Natural killer cell (primary cell): ENCODE measurements around the gene ING3. TPM values are rescaled to one million over a fixed set of nuclear protein-coding genes. Genes with fewer than 3 reads are reported as not detected.

ENCODE experiments used
- ATAC-seq, 3 donors: fragments of 150-1000 bp in 2 of 3; fragments of 200-7000 bp in 1 of 3; cut with Tn5 transposase; 1 replicate in 1 of 3; 2 replicates in 2 of 3; pipeline ENCODE4 v1.10.0; 2021; ENCODE audit warnings: mild to moderate bottlenecking in 2 of 3, moderate library complexity in 2 of 3
- DNase-seq, 2 donors: peaks; one replicate each; pipeline versions ENCODE4 v3.0.0 to v3.0.0-alpha.2; 2013 to 2021; ENCODE audit warnings: mixed read lengths in 1 of 2
- H3K27ac ChIP-seq: one replicate; pipeline ENCODE4 v1.5.1; 2013; ENCODE audit warnings: mild to moderate bottlenecking, low read length
- H3K27me3 ChIP-seq: one replicate; pipeline ENCODE4 v1.6.1; 2013; ENCODE audit warnings: low read length; ENCODE audit not compliant: control insufficient read depth, insufficient read depth
- H3K36me3 ChIP-seq: one replicate; pipeline ENCODE4 v1.6.1; 2013; ENCODE audit warnings: low read length; ENCODE audit not compliant: control insufficient read depth, insufficient read depth
- H3K4me1 ChIP-seq: one replicate; pipeline ENCODE4 v1.6.1; 2013; ENCODE audit warnings: low read length; ENCODE audit not compliant: control insufficient read depth, insufficient read depth
- H3K4me3 ChIP-seq: one replicate; pipeline ENCODE4 v1.5.1; 2013; ENCODE audit warnings: low read length
- H3K9me3 ChIP-seq: one replicate; pipeline ENCODE4 v1.6.1; 2013; ENCODE audit warnings: low read length; ENCODE audit not compliant: control insufficient read depth, insufficient read depth
- H3K27ac Mint-ChIP-seq, 2 donors: one replicate each; pipeline ENCODE4 v1.8.0; 2022; ENCODE audit warnings: mild to moderate bottlenecking in 2 of 2, mixed read lengths in 2 of 2, moderate library complexity in 1 of 2
- H3K27me3 Mint-ChIP-seq, 2 donors: one replicate each; pipeline ENCODE4 v1.8.0; 2022; ENCODE audit warnings: low read depth in 2 of 2, mixed read lengths in 2 of 2
- H3K36me3 Mint-ChIP-seq: one replicate; pipeline ENCODE4 v1.8.0; 2022; ENCODE audit warnings: mixed read lengths
- H3K4me1 Mint-ChIP-seq, 2 donors: one replicate each; pipeline ENCODE4 v1.8.0; 2022; ENCODE audit warnings: mixed read lengths in 2 of 2
- H3K4me3 Mint-ChIP-seq: one replicate; pipeline ENCODE4 v1.8.0; 2022; ENCODE audit warnings: mild to moderate bottlenecking, moderate library complexity, mixed read lengths
- H3K9me3 Mint-ChIP-seq, 2 donors: one replicate each; pipeline ENCODE4 v1.8.0; 2022; ENCODE audit warnings: mixed read lengths in 2 of 2
- CTCF ChIP-seq: fragments of 200-600 bp; IDR thresholded peaks from one replicate; pipeline ENCODE4 v1.8.0; 2022; ENCODE audit warnings: antibody characterized with exemption
- WGBS: methylation state at CpG from one replicate; pipeline ENCODE4 v1.1.7; 2013; ENCODE audit warnings: missing lambda C conversion rate; ENCODE audit not compliant: insufficient coverage; 5-methylcytosine and 5-hydroxymethylcytosine counted together
- intact Hi-C: fragments of 100-400 bp; cut with micrococcal nuclease; formaldehyde crosslinking; loops from one replicate; pipeline ENCODE4 v1.14.2; 2022
- total RNA-seq, 4 donors: library from RNA; stranded (reverse); fragments of 120-200 nt in 1 of 4; gene quantifications; one replicate each; pipeline versions ENCODE4 v1.2.3 to v1.2.4, GENCODE V29; 2013 to 2022

Gene ING3
- total RNA-seq, 3 donors from 2014 or later (not counting 1 experiment from before 2014, with no cell fraction given): 45.7 to 56.2 (median 50.1) TPM

GRCh38 chr7:121012170-121012874, 61.7 kb downstream of the ING3 start:
- no peak overlapping the region for H3K27ac Mint-ChIP-seq
- no peaks in the 10 kb centered on the region for H3K36me3 Mint-ChIP-seq
- no peaks in the 10 kb centered on the region for H3K9me3 Mint-ChIP-seq
- peaks cover 11 to 28% of the 10 kb centered on the region in 2 donors for H3K27me3 Mint-ChIP-seq
- Histone ChIP-seq H3K27ac (no peak overlapping the region), H3K9me3 (no peaks in the 10 kb centered on the region), H3K27me3 (no peaks in the 10 kb centered on the region), H3K4me3 (no peak overlapping the region), H3K36me3 (no peaks in the 10 kb centered on the region), H3K4me1 (no peaks in the 10 kb centered on the region)
- ATAC-seq (no peak), DNase-seq (no peak)
- intact Hi-C loops: no loop called here
- WGBS: 91% methylated on average over 5 of the region's 6 CpGs
- TF ChIP-seq CTCF: no peak
- no peak overlapping the region for H3K4me3 Mint-ChIP-seq
- no peaks in the 10 kb centered on the region for H3K4me1 Mint-ChIP-seq

GRCh38 chr7:121012919-121013318, 62.3 kb downstream of the ING3 start:
- Histone ChIP-seq H3K4me3 (no peak overlapping the region), H3K4me1 (no peaks in the 10 kb centered on the region), H3K27me3 (no peaks in the 10 kb centered on the region), H3K27ac (no peak overlapping the region), H3K36me3 (no peaks in the 10 kb centered on the region), H3K9me3 (no peaks in the 10 kb centered on the region)
- ATAC-seq: no peak
- no peaks in the 10 kb centered on the region for H3K4me1 Mint-ChIP-seq
- DNase-seq: no peak
- H3K27ac Mint-ChIP-seq: no peak overlapping the region
- H3K36me3 Mint-ChIP-seq: no peaks in the 10 kb centered on the region
- H3K4me3 Mint-ChIP-seq: no peak overlapping the region
- H3K27me3 Mint-ChIP-seq: peaks cover 5 to 22% of the 10 kb centered on the region in 2 donors
- TF ChIP-seq CTCF: no peak
- WGBS: 100% methylated on average over 1 of the region's 2 CpGs
- intact Hi-C loops: no loop called here
- no peaks in the 10 kb centered on the region for H3K9me3 Mint-ChIP-seq

GRCh38 chr7:121015560-121015959, 65.0 kb downstream of the ING3 start:
- H3K4me3 ChIP-seq: no peak overlapping the region
- WGBS: 89% methylated on average over 3 of the region's 4 CpGs
- Mint-ChIP-seq H3K27me3 (peaks cover 0 to 9% of the 10 kb centered on the region in 2 donors), H3K27ac (no peak overlapping the region), H3K4me1 (no peaks in the 10 kb centered on the region), H3K4me3 (no peak overlapping the region), H3K36me3 (no peaks in the 10 kb centered on the region), H3K9me3 (no peaks in the 10 kb centered on the region)
- intact Hi-C loops: no loop called here
- no peak for TF ChIP-seq CTCF
- H3K36me3 ChIP-seq: no peaks in the 10 kb centered on the region
- no peaks in the 10 kb centered on the region for H3K9me3 ChIP-seq
- no peak for ATAC-seq
- H3K27me3 ChIP-seq: no peaks in the 10 kb centered on the region
- no peak for DNase-seq
- H3K4me1 ChIP-seq: no peaks in the 10 kb centered on the region
- H3K27ac ChIP-seq: no peak overlapping the region

GRCh38 chr7:121016966-121017365, 66.4 kb downstream of the ING3 start:
- no peaks in the 10 kb centered on the region for H3K27me3 ChIP-seq
- no peak overlapping the region for H3K4me3 Mint-ChIP-seq
- peaks cover 0 to 9% of the 10 kb centered on the region in 2 donors for H3K27me3 Mint-ChIP-seq
- ATAC-seq (no peak), DNase-seq (no peak)
- H3K4me1 ChIP-seq: no peaks in the 10 kb centered on the region
- no peaks in the 10 kb centered on the region for H3K9me3 Mint-ChIP-seq
- no peak for TF ChIP-seq CTCF
- H3K36me3 Mint-ChIP-seq: no peaks in the 10 kb centered on the region
- H3K4me1 Mint-ChIP-seq: no peaks in the 10 kb centered on the region
- no peak overlapping the region for H3K4me3 ChIP-seq
- intact Hi-C loops: no loop called here
- H3K27ac ChIP-seq: no peak overlapping the region
- no peaks in the 10 kb centered on the region for H3K9me3 ChIP-seq
- WGBS: 92% methylated on average over 2 of the region's 2 CpGs
- H3K36me3 ChIP-seq: no peaks in the 10 kb centered on the region
- H3K27ac Mint-ChIP-seq: no peak overlapping the region
